LNCaP clone FGC (cell line): Measurements from ENCODE around the gene PTPA.
A peak's percentile ranks its signal among the peaks of the same experiment; 100 is the strongest.

Source experiments
- DNase-seq: peaks from one replicate; pipeline ENCODE4 v3.0.0-alpha.2; 2011; ENCODE audit warnings: low read depth
- H3K4me3 ChIP-seq: 2 replicates; pipeline ENCODE4 v1.5.1; 2011; ENCODE audit warnings: mild to moderate bottlenecking, low read depth, low read length, control low read depth
- CTCF ChIP-seq: IDR thresholded peaks from 2 replicates; pipeline ENCODE4 v1.5.1; 2012; ENCODE audit warnings: mild to moderate bottlenecking; ENCODE audit not compliant: control insufficient read depth, insufficient read depth; ENCODE audit errors: extremely low read depth

Gene PTPA

DNA sequence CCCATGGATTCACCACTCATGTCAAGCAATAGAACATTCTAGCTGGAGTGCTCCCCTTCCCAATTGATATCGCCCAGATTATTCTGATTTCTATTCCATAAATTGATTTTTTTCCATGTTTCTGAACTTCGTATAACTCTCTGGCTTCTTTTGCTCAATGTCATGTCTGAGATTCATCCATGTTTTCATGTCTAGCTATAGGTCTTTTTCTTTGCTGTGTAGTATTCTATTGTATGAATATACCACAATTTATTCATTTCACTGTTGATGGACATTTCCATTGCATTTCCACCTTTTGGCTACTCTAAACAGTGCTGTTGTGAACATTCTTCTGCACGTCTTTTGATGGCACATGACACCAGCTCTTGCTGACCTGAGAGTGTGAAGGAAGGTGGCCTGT is 19.6 kb downstream of the PTPA start:
- DNase-seq = no peak
- no peak overlapping the region for H3K4me3 ChIP-seq
- no peak for TF ChIP-seq CTCF

GRCh38 chr9:129131300-129132145 is 20.3 kb downstream of the PTPA start:
- peak; percentile 97 for TF ChIP-seq CTCF
- DNase-seq = no peak
- H3K4me3 ChIP-seq = no peak overlapping the region

GRCh38 chr9:129133082-129133481 is 21.9 kb downstream of the PTPA start:
- H3K4me3 ChIP-seq = no peak overlapping the region
- no peak for DNase-seq
- TF ChIP-seq CTCF = no peak

GRCh38 chr9:129135476-129135875 is 24.3 kb downstream of the PTPA start:
- no peak for TF ChIP-seq CTCF
- H3K4me3 ChIP-seq = no peak overlapping the region

DNA sequence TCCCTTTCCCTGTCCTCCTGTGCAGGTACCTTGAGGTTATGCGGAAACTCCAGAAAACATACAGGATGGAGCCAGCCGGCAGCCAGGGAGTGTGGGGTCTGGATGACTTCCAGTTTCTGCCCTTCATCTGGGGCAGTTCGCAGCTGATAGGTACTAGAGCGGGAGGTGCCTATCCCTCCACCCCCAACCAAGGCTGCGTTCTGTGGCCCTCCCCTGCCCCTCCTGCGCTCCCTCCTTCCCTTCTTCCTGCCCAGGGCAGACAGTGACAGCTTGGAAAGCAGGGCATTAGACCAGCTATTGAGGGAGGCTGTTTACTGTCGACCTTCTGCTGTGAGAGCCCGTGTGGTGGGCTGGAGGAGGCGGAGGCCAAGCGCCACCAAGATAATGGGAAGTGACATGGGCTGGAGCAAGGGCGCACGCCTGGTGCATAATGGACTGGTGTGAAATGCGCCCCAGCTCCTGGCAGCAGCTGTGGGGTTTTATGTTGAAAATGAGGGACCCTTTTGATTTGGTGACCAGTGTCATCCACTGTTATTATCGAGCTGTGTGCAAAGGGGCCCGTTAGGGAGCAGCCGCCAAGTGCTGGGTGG is 25.3 kb downstream of the PTPA start:
- TF ChIP-seq CTCF = no peak
- no peak overlapping the region for H3K4me3 ChIP-seq
- DNase-seq = no peak

More at GRCh38 chr9:129135476-129135875, 24.3 kb downstream of the PTPA start:
- DNase-seq = no peak

GRCh38 chr9:129137292-129138143 is 26.3 kb downstream of the PTPA start:
- TF ChIP-seq CTCF = no peak
- H3K4me3 ChIP-seq = no peak overlapping the region
- DNase-seq = no peak
